ENCODE results near the gene ZC3H6. TPM values are rescaled to one million over a fixed set of nuclear protein-coding genes. Genes with fewer than 3 reads are reported as not detected.

Gene ZC3H6
- total and polyA plus RNA-seq, 4 donors, result 1.1 to 15.5 (median 6.6) TPM

DNA sequence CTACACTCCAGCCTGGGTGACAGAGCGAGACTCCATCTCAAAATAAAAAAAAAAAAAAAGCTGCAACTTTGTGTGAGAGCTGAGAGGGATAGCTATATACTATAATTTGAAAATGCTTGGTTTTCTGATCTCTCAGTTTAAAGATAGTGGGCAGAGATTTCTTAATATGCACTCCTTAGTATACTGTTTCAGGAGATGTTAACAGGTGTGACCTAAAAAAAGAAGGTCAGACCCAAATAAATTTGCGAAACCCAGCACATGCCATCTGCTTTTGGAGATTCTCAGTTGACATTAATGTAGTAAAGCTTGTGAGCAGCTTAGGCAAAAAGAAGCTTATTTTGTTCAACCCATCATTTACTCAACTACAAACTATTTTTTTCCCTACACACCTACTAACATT, 37.4 kb downstream of the ZC3H6 start:
- H3K9me3 ChIP-seq (ENCODE audit: control insufficient read depth in 4 of 4, insufficient read depth in 3 of 4, low read length in 3 of 4), result no peaks in the 10 kb centered on the region
- no peak for ATAC-seq (ENCODE audit: insufficient read depth, low FRiP score)
- peaks cover 2 to 7% (median 6%) of the 10 kb centered on the region in 4 donors for H3K36me3 ChIP-seq (ENCODE audit: control insufficient read depth in 4 of 4, insufficient read depth in 4 of 4, low read length in 4 of 4)

DNA sequence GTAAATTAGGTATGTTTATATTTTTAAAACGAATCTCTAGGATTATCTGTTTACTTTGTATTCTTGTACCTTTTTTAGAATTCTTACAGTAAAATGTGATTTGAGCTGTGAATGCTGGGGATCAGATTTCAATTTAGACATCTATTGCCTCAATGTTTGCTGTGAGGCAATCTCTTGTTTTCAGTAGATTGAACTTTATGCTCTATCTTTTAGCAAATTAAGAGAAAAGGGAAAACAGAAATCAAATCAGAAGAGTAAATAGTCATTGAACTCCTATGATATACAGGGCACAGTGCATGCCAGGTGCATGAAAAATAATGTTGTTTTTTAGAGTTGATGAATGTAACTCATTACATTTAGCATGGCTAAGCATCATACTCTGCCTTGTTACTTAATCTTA, 39.5 kb downstream of the ZC3H6 start:
- WGBS, 2 donors, result 58 to 76% methylated on average over 1 of the region's 1 CpG
- Histone ChIP-seq H3K9ac (ENCODE audit: insufficient read depth in 1 of 2, low read length in 2 of 2) (no peak overlapping the region), H3K36me3 (ENCODE audit: control insufficient read depth in 4 of 4, insufficient read depth in 4 of 4, low read length in 4 of 4) (peaks cover 2 to 8% (median 5%) of the 10 kb centered on the region in 4 donors), H3K4me3 (no peak overlapping the region), H3K27me3 (ENCODE audit: control insufficient read depth in 3 of 3, insufficient read depth in 3 of 3, low read length in 2 of 3) (no peaks in the 10 kb centered on the region), H3K9me3 (ENCODE audit: control insufficient read depth in 4 of 4, insufficient read depth in 3 of 4, low read length in 3 of 4) (no peaks in the 10 kb centered on the region), H3K27ac (ENCODE audit: low read depth in 1 of 2, low read length in 1 of 2) (no peak overlapping the region), H3K4me1 (ENCODE audit: control insufficient read depth in 5 of 5, insufficient read depth in 5 of 5, low read length in 5 of 5) (no peaks in the 10 kb centered on the region)
- TF ChIP-seq, protein P1, sequence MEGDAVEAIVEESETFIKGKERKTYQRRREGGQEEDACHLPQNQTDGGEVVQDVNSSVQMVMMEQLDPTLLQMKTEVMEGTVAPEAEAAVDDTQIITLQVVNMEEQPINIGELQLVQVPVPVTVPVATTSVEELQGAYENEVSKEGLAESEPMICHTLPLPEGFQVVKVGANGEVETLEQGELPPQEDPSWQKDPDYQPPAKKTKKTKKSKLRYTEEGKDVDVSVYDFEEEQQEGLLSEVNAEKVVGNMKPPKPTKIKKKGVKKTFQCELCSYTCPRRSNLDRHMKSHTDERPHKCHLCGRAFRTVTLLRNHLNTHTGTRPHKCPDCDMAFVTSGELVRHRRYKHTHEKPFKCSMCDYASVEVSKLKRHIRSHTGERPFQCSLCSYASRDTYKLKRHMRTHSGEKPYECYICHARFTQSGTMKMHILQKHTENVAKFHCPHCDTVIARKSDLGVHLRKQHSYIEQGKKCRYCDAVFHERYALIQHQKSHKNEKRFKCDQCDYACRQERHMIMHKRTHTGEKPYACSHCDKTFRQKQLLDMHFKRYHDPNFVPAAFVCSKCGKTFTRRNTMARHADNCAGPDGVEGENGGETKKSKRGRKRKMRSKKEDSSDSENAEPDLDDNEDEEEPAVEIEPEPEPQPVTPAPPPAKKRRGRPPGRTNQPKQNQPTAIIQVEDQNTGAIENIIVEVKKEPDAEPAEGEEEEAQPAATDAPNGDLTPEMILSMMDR (IDR thresholded peaks at IDR 0.05; ENCODE audit: control extremely low read depth, extremely low read depth), result no peak
- DNase-seq (no peak), ATAC-seq (ENCODE audit: insufficient read depth, low FRiP score) (no peak)

More for the DNA sequence above, 37.4 kb downstream of the ZC3H6 start:
- H3K27ac ChIP-seq (ENCODE audit: low read depth in 1 of 2, low read length in 1 of 2), result no peak overlapping the region
- H3K27me3 ChIP-seq (ENCODE audit: control insufficient read depth in 3 of 3, insufficient read depth in 3 of 3, low read length in 2 of 3), result no peaks in the 10 kb centered on the region
- TF ChIP-seq, protein P1 (IDR thresholded peaks at IDR 0.05; ENCODE audit: control extremely low read depth, extremely low read depth), result no peak
- DNase-seq, result no peak
- H3K4me1 ChIP-seq (ENCODE audit: control insufficient read depth in 5 of 5, insufficient read depth in 5 of 5, low read length in 5 of 5), result no peaks in the 10 kb centered on the region
- 98 to 100% methylated on average over 2 of the region's 2 CpGs for WGBS, 2 donors
- no peak overlapping the region for H3K9ac ChIP-seq (ENCODE audit: insufficient read depth in 1 of 2, low read length in 2 of 2)
- no peak overlapping the region for H3K4me3 ChIP-seq

DNA sequence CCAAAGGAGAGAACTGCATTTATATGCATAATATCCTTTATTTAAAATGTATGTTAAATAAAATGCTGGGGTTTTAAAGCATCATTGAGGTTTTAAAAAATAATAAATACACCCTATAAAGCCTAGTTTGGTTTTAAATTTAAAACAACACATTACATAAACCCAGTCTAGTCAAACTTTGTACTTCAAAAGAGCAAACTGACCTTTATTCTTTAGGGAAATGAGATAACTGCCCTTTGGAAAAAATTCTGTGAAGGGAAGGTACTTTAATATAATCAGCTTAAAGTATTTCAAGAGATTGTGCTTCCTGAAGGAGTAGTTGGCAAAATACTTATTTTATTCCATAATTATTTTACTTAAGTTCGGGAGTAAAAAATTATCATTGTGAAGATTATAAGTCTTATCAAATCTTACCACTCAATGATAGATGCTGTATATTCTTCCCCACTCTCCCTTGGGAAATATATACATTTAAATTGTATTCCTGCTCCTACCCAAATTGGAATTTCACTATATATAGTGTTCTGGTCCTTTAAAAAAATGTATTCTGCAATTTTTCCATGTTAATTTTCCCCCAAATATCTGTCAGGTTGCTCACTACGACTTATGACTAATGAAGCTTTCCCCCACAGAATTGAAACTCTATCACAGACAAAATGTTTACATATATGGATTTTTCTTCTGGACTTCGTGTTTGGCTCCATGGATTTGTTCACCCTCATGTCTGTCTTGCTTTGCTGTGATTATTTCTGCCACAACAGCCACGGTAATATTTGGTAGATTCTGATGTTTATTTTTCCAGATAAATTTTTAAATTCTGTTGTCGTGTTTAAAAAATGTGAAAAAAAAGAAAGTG, 42.1 kb downstream of the ZC3H6 start:
- no peaks in the 10 kb centered on the region for H3K27me3 ChIP-seq (ENCODE audit: control insufficient read depth in 3 of 3, insufficient read depth in 3 of 3, low read length in 2 of 3)
- ATAC-seq (ENCODE audit: insufficient read depth, low FRiP score) (no peak), DNase-seq (no peak)
- TF ChIP-seq, protein P1 (IDR thresholded peaks at IDR 0.05; ENCODE audit: control extremely low read depth, extremely low read depth), result no peak
- no peaks in the 10 kb centered on the region for H3K4me1 ChIP-seq (ENCODE audit: control insufficient read depth in 5 of 5, insufficient read depth in 5 of 5, low read length in 5 of 5)
- H3K9ac ChIP-seq (ENCODE audit: insufficient read depth in 1 of 2, low read length in 2 of 2), result no peak overlapping the region
- peaks cover 0 to 4% (median 2%) of the 10 kb centered on the region in 4 donors for H3K36me3 ChIP-seq (ENCODE audit: control insufficient read depth in 4 of 4, insufficient read depth in 4 of 4, low read length in 4 of 4)
- H3K27ac ChIP-seq (ENCODE audit: low read depth in 1 of 2, low read length in 1 of 2), result no peak overlapping the region
- H3K9me3 ChIP-seq (ENCODE audit: control insufficient read depth in 4 of 4, insufficient read depth in 3 of 4, low read length in 3 of 4), result no peaks in the 10 kb centered on the region
- no peak overlapping the region for H3K4me3 ChIP-seq
- WGBS, 2 donors, result 85 to 91% methylated on average over 5 of the region's 5 CpGs

Measured in lung (tissue), 12 donors.